Measurements from ENCODE around the gene KCNJ10.

The KCNJ10 gene

DNA sequence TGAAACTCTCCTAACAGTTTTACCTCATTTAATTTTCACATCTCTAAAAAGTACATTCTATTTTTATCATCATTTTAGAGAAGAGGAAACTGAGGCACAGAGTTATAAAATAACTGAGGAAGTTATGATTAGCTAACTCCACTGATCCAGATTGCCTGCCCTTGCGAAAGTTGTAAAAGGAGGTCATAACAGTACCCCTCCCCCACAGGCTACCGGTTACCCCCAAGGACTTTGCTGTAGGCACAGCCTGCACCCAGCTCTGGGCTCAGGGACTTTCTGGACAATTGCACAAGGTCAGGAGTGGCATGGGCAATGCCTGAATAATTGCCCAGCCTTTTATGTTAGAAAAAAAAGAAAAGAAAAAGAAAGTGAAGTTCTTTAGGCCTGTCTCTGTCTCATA lies 60.9 kb downstream of the KCNJ10 start:
- Histone ChIP-seq H3K4me3 (ENCODE audit: low read depth, low read length) (no peak overlapping the region), H3K36me3 (ENCODE audit: control insufficient read depth, insufficient read depth, low read length) (no peaks in the 10 kb centered on the region), H3K4me1 (no peaks in the 10 kb centered on the region), H3K9me3 (ENCODE audit: control insufficient read depth, low read length) (no peaks in the 10 kb centered on the region), H3K9ac (no peak overlapping the region), H3K27me3 (ENCODE audit: control insufficient read depth, insufficient read depth, low read length) (no peaks in the 10 kb centered on the region), H2AFZ (no peak overlapping the region), H3K27ac (no peak overlapping the region), H3K79me2 (no peaks in the 10 kb centered on the region), H3K4me2 (ENCODE audit: low read length) (no peak overlapping the region)
- TF ChIP-seq CTCF (IDR thresholded peaks at IDR 0.05): no peak

GRCh38 chr1:160007577-160008200 lies 62.3 kb downstream of the KCNJ10 start:
- Histone ChIP-seq H3K9ac (no peak overlapping the region), H3K4me2 (ENCODE audit: low read length) (no peak overlapping the region), H3K27me3 (ENCODE audit: control insufficient read depth, insufficient read depth, low read length) (no peaks in the 10 kb centered on the region), H3K9me3 (ENCODE audit: control insufficient read depth, low read length) (no peaks in the 10 kb centered on the region), H3K36me3 (ENCODE audit: control insufficient read depth, insufficient read depth, low read length) (no peaks in the 10 kb centered on the region), H3K4me1 (no peaks in the 10 kb centered on the region), H3K4me3 (ENCODE audit: low read depth, low read length) (no peak overlapping the region), H3K79me2 (no peaks in the 10 kb centered on the region), H3K27ac (no peak overlapping the region), H2AFZ (no peak overlapping the region)
- TF ChIP-seq CTCF (IDR thresholded peaks at IDR 0.05): peak; percentile 66

DNA sequence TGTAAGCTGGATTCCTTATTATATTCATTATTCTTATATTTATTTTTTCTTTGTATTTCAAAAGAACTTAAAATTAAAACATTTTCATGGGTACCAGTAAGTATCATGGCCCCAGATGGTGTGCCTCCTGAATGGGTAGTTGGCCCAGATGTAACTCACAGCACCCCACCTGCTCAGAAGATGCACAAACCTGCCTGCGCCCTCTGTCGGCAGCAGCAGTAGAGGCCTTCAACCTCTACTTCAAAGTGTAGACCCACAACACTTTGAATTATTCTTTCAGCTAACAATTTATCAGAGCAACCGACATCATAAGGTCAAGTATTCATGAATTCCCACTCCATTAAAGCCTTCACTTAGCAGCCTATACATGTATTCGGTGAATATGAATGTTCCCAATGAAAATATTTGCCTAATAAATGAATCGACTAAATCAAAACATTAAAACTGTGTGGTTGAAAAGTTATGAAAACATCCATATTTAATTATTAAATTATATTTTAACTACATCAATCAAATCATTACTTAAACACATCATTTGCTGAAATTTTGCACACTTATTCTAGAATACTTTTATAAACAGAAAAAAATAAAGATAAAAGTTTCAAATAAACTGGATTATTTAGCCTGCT lies 63.5 kb downstream of the KCNJ10 start:
- Histone ChIP-seq H3K27ac (no peak overlapping the region), H3K36me3 (ENCODE audit: control insufficient read depth, insufficient read depth, low read length) (no peaks in the 10 kb centered on the region), H3K9ac (no peak overlapping the region), H3K79me2 (no peaks in the 10 kb centered on the region), H3K9me3 (ENCODE audit: control insufficient read depth, low read length) (no peaks in the 10 kb centered on the region), H3K4me3 (ENCODE audit: low read depth, low read length) (no peak overlapping the region), H3K4me2 (ENCODE audit: low read length) (no peak overlapping the region), H3K27me3 (ENCODE audit: control insufficient read depth, insufficient read depth, low read length) (no peaks in the 10 kb centered on the region), H2AFZ (no peak overlapping the region), H3K4me1 (no peaks in the 10 kb centered on the region)
- peak; percentile 69 for TF ChIP-seq CTCF (IDR thresholded peaks at IDR 0.05)

DNA sequence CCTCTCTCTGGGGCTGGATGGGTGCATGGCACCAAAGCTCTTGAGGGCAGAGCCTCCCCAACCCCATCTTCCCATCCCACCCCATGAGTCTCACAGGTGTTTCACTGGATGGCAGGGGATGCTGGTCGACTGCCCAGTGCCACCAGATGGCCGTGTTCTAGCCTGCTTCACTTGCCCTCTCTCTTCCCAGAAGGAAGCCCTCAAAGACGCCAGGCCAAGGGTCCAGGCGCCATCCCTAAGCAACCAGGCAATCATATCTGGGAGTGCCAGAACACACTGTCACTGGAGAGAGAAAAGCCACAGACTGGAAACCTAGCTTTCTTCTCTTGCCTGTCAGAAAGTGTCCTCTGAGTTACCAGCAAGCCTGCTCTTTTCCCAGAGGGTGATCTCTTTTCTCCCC lies 64.9 kb downstream of the KCNJ10 start:
- no peak for TF ChIP-seq CTCF (IDR thresholded peaks at IDR 0.05)
- Histone ChIP-seq H3K79me2 (no peaks in the 10 kb centered on the region), H3K27ac (no peak overlapping the region), H2AFZ (no peak overlapping the region), H3K4me3 (ENCODE audit: low read depth, low read length) (no peak overlapping the region), H3K4me2 (ENCODE audit: low read length) (no peak overlapping the region), H3K4me1 (no peaks in the 10 kb centered on the region), H3K27me3 (ENCODE audit: control insufficient read depth, insufficient read depth, low read length) (no peaks in the 10 kb centered on the region), H3K36me3 (ENCODE audit: control insufficient read depth, insufficient read depth, low read length) (no peaks in the 10 kb centered on the region), H3K9ac (no peak overlapping the region), H3K9me3 (ENCODE audit: control insufficient read depth, low read length) (no peaks in the 10 kb centered on the region)

GRCh38 chr1:160004425-160004824 lies 65.5 kb downstream of the KCNJ10 start:
- Histone ChIP-seq H3K4me2 (ENCODE audit: low read length) (no peak overlapping the region), H3K4me3 (ENCODE audit: low read depth, low read length) (no peak overlapping the region), H3K36me3 (ENCODE audit: control insufficient read depth, insufficient read depth, low read length) (no peaks in the 10 kb centered on the region), H3K9me3 (ENCODE audit: control insufficient read depth, low read length) (no peaks in the 10 kb centered on the region), H2AFZ (no peak overlapping the region), H3K27me3 (ENCODE audit: control insufficient read depth, insufficient read depth, low read length) (no peaks in the 10 kb centered on the region), H3K4me1 (no peaks in the 10 kb centered on the region), H3K9ac (no peak overlapping the region), H3K27ac (no peak overlapping the region), H3K79me2 (no peaks in the 10 kb centered on the region)
- no peak for TF ChIP-seq CTCF (IDR thresholded peaks at IDR 0.05)

Measured in parathyroid adenoma (tissue), 2 donors.